HG03280 (cell line): ENCODE results near the gene ITCH.

ENCODE experiments used
- ATAC-seq: cut with Tn5 transposase; IDR thresholded peaks from one replicate; pipeline ENCODE4 v1.9.1; 2021; ENCODE audit warnings: mild to moderate bottlenecking, moderate library complexity; ENCODE audit not compliant: unreplicated experiment

Gene ITCH

DNA sequence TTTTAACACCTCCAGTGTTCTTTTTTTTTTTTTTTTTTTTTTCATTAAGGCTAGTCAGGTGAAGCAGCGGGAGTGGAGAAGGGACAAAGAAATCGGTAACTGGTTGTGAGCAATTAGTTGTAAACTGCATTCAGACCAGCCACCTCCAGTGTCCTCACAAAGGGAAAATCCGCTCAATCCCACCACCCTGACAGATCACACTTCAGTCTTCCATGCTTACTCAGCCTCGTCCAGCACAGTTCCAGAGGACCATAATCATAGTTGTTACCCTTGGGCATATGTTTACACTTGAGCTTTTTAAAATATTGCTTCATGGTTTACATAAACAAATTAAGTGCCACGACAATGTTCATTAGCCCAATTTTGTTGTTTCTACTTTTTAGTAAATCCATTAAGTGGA is 163.4 kb downstream of the ITCH start:
- ATAC-seq: no peak

DNA sequence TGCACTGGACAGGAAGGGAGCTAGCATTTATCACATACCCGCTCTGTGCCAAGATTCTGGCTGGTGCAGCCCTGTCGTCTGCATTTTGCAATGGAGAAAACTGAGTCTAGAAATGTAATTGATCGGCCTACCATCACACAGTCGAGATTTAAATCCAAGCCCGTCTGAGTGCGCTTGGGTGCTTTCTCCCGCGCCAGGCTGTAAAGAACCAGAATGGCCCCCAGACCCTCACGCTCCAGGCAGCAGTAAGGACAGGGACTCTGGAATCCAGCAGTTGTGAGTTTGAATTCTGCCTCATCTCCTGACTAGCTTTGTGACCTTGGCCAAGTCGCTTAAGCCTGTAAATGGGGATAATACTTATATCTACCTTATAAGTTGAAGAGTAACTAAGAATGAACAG is 163.9 kb downstream of the ITCH start:
- no peak for ATAC-seq

DNA sequence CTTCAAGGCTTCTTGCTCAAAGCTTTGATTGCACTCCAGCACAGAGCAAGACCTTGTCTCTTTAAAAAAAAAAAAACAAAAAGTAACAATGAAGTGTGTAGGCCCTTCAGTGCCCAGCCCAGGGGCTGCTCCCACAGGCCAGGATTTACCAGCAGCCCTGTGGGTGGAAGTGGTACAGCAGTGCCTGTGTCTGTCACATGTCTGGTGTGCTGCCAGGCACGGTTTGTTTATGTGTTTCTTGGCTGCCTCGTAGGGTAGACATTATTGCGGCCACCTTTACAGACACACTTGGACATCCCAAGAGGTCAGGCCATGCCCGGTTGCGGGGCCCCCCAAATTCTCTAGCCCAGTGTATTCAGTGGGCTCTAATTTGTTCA is 165.8 kb downstream of the ITCH start:
- ATAC-seq: no peak

DNA sequence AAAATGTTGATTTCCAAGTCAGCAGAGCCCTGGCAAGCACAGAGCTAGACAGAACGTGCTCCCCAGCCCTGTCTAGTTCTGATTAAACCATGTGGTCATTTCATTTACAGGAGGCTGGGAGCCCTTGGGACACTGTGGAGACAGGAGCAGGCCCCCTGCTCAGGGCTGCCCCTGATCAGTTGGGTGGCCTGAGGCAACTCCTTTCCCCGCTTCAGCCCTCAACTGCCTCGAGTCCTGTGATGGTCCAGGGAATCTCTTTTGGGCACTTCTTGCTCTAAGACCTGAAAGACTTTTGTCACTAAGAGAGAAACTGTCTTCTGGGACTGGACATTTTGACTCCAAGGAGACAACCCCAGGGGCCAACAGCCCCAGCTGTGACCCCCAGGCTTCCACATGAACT is 166.7 kb downstream of the ITCH start:
- ATAC-seq: no peak

DNA sequence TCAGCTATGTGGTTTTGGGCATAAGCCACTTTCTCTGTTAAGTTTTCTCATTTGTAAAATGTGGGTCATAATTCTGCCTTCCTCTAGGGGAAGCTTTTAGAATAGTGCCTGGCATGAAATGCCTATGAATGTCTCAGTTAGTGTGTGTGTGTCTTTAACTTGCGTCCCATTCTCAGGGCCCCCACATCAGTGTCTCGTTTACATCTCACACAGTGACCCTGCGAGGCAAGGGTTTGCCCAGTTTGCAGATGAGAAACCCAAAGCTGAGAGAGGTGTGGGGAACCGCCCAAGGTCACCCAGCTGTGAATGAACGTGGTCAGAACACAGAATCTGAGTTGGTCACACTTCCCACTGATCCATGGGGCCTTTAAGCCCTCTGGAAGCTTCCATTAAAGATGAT is 167.3 kb downstream of the ITCH start:
- ATAC-seq: no peak

DNA sequence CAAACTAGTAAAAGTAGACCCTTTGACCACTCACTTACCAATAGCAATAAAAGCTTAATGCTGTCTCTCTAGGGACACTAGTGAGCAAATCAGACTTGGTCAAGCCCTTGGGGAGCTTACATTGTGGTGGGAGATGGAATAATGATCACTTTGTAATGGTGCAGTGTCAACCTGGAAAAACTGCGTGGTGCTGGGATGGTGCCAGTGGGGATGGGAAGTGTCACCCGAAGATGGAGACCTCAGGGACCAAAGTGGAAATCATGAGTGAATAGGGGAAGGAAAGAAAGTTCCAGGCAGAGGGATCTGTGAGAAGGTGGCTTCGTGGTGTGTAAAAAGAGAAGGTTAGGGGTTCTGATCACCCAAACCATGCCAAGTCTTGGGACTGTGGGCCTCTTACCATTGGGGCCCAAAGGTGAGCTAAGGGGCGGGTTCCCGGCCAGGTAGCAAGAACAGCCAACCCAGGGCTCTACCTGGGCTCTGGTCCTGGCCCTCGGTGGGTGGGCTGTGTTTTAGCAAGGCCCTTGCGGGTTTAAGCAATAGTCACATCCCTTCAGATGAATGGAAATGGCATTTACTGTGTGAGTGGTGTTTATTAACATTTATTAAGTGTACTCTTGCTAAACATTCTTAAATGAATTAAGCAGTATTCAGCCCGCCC is 168.7 kb downstream of the ITCH start:
- ATAC-seq: no peak

DNA sequence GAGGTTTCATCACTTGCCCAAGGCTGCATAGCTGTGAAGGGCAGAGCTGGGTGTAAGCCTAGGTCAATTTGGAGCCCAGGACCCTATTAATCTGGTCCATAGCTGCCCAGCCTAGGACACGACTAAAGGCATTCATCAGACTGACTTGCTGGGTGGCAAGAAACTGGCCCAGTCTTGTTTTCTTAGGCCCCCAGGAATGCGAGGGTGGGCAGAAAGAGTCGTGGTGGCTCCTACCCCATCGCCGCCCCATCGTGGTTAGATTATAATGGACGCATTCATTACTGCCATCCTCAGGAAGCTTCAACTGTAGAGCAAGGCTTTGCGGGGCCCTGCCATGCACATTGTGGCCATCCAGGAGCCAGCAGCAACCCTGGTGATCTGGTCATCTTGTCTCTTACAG is 169.2 kb downstream of the ITCH start:
- ATAC-seq: no peak

DNA sequence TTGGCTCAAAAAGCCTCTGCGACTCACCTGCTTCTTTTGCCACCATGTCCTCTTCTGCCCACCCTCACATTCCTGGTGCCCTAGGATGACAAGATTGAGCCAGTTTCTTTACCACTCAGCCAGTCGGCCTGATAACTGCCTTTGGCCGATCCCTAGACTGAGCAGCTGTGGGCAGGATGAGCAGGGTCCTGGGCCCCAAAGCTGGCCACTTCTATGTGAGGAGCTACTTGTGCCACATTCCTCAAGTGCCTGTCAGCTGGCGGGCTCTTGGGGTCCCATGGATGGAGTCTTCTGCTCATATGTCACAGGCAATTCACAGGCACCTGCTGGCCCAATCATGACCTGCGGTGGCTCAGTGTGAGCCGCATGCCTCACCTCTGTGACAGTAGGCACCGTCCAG is 169.7 kb downstream of the ITCH start:
- no peak for ATAC-seq

DNA sequence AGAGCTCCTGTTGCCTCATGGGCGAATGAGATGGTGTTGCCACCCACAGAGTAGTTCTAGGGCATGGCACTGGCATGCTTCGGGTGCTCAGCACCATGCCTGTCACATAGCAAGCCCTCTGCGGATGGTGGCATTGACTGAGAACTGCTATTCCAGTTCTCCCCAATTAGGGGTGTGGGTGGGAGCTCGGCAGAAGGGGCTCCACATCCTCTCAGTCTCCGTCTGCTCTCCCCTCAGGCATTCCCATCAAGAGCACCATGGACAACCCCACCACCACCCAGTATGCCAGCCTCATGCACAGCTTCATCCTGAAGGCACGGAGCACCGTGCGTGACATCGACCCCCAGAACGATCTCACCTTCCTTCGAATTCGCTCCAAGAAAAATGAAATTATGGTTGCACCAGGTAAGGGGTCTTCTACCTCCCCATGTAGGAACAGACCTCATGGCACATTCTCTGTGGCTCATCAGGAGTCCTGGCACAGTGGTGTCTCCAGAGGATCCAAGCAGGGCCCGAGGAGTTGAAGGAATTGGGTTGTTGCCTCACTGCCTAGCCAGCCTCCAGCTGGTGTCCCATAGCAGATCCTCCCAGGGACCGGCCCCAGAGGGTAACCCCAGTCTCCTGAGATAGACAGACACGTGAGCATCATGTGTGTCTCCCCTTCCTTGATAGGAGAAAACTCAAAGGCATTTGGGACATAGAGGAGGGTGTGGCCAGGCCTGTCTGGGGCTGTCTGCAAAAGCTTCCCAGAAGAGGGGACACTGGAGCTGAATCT is 171.5 kb downstream of the ITCH start:
- ATAC-seq: no peak

DNA sequence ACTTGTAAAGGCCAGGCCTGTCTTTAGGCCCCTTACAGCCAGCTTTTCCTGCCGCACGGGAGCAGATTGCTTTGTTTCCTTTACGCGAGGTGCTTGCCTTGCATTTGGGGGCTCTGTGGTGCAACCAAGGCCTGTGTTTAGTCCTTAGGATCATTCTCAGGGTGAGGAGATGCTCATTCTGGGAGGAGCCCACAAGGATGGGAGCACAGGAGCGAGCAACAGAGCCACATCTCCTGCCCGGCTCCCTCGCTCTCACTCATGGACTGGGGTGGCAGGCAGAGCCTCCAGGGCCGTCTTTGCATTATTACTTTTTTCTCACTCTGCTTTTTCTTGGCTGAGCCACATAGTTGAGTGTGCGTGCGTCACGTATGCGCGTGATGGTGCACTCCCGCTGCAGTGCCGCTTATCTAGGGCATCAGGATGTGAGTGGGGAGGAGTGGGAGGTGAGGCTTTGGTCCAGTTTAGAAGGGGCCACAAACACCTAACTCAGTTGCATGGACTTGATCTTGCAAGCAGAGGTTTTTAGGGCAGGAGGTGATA is 172.3 kb downstream of the ITCH start:
- ATAC-seq: no peak

DNA sequence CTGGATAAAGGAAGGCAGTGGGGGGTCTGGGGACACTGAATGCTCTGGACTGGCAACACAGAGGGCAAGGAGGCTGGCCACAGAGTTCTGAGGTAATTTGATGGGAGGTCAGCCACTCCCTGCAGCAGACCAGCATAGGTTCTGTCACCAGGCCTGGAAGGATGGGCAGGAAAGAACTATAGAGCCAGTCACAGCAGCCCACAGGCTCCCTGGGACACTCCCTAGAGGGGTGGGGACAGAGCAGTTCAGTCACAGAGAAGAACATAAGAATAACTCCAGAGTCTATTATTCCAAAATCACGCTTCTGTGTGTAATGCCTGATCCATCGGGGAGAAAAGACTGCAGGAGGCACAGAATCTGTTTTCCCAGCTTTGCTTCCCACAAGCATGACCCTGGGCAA is 172.8 kb downstream of the ITCH start:
- ATAC-seq: no peak

DNA sequence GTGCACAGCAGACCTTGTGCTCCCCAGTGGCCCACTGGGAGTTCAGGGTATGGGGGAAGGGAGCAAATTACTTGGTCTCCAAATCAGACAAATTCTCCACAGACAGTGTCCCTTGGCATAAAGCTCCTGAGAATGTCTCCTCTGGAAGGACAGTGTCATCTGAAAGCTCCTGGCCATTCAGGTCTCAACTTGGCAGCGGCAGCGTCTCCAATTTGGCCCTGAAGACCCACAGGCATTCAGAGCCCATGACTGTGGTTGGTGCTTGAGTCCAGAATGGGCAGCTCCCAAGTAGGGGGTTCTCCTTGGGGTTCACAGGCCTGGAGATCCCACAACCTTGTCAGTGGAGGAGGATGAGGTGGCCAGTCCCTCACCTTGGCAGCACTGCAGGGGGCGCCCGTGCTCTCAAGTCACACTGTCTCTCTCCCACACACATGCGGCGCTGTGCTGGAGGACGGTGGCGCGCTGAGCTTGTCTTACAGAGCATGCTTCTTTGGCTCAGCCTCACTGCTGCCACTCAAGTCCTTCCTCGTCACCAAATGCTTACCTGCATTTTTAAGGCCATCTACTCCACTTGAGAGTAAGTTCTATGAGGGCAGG is 173.8 kb downstream of the ITCH start:
- ATAC-seq: no peak

DNA sequence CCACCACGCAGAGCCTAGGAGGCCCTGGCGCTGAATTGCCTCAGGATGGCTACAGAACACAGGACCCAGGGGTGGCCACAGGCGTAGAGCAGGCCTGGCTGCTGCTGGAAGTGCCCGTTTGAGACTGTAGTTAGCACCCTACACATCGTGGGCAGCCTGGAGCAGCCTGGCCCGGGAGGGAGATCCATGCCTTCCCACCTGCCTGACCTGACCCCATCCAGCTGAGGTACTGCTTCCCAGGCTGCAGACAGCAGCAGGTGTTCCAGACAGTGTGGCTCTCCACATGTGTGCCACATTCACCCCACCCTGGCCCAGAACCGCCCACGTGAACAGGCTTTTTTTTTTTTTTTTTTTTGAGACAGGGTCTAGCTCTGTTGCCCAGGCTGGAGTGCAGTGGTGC is 174.6 kb downstream of the ITCH start:
- ATAC-seq: no peak

DNA sequence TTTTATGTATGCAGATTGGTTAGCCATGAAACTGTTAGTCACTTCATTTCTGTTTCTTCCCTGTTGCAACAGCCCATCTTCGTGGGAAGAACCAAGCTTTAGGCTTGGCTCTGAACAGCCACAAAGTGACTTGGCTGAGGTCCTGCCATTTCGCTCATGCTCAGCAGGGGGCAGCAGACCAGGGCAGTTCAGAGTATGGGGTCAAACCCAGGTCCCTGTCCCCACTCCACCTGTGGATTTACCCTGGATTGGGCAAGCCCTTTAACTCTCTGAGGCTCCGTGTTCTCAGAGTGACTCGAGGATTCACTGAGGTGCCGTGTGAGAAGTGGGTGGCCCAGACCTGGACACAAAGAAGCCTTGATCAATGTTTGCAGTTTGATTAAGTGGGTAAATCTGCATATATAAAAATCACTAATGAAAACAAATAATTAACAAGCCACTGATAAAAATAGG is 175.6 kb downstream of the ITCH start:
- ATAC-seq: no peak

DNA sequence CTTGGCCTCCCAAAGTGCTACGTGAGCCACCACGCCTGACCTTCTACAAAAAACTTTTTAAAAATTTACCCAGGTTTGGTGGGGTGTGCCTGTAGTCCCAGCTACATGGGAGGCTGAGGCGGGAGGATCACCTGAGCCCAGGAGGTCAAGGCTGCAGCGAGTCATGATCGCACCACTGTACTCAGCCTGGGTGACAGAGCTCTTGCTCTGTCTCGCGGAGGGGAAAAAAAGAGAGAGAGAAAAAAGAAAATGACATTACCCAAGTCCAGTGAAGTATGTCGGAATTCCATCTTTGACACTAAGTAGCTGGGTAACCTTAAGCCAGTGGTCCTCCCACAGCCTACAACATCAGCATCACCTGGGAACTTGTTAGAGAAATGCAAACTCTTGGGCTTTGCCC is 176.7 kb downstream of the ITCH start:
- no peak for ATAC-seq

DNA sequence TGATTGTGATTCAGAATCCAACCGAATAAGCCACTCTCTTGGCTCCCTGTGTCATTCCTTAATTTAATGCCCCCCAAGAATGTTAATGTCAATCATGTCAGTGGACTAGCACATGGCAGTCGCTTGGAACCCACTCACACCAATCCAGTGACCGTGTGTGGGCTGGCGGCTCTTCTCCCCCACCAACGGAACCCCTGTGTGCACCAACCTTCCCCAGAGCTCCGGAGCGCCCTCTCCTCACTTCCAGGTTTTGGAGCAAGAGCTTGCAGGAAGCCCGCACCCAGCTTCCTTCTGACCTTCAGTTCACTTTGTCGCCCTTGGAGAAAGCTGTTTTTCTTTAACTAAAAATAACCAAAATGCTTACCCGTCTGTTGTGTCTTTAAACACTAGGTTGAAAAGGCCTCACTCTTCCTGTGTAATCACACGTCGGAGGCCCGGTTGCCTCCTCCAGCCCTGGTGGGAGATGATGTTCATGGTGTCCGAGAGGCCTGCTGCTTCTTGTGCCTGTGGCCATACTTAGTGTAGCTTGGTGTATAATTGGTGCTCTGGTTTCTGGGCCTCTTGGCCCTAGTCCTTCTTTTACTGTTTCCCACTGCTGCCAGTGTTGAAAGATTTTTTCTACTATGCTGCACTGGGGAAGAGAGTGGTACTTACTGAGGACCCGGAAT is 177.7 kb downstream of the ITCH start:
- no peak for ATAC-seq

DNA sequence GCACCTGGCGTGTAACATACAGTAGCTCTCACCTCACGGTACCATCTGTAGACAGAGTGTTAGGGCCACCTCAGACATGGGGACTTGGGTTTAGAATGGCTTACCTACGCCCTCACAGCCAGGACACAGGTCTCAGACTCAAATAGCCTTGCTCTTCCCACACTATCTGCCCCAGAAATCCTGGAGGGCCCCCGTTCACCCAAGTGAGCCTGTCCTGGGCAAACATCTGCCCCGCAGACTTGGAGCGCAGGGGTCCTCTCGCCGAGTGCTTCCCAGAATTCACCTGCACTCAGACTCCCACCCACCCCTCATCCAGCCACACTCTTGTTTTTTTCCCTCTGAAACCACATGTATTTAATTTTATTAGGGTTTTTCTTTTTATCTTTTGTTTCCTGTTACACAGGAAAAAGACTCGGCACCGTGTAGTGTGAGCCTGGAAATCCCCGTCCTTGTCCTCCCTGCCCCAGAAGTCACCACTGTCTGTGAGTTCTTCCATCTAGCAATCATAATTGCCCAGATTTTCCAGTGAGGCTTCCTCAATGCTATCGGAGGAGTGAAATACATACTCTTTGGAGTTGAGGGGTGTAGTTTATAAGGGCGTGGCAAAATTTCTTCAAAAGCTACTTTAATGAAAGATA is 178.3 kb downstream of the ITCH start:
- ATAC-seq: no peak

DNA sequence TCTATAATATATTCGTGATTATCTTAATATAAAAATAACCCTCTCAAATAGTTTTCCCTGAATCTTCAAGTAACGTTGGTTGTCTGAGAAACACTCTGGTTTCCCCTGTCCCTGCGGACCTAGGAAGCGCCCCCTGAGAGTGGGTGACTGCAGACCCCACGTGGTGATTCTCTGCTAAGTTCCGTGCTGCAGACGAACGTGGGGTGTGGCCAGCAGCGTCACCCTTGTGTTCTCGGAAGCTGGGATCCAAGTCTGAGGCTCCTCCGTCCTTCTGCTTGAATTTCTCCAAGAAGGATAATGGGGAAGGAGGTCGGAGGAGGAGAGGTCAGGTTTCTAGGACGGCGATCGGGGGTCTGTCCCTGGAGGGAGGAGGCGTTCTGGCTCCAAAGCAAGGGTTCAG is 178.8 kb downstream of the ITCH start:
- ATAC-seq: no peak

DNA sequence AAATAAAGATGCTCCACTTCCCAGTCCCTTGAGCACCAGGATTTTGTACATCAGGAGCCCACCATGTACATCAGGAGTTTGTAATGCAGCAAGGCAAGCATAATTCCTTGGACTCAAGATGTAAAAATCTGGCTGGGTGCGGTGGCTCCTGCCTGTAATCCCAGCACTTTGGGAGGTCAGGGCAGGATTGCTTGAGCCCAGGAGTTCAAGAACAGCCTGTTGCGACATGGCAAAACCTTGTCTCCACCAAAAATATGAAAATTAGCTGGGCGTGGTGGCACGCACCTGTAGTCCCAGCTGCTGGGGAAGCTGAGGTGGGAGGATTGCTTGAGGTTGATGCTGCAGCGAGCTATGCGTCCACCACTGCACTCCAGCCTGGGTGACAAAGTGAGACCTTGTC is 179.4 kb downstream of the ITCH start:
- no peak for ATAC-seq

DNA sequence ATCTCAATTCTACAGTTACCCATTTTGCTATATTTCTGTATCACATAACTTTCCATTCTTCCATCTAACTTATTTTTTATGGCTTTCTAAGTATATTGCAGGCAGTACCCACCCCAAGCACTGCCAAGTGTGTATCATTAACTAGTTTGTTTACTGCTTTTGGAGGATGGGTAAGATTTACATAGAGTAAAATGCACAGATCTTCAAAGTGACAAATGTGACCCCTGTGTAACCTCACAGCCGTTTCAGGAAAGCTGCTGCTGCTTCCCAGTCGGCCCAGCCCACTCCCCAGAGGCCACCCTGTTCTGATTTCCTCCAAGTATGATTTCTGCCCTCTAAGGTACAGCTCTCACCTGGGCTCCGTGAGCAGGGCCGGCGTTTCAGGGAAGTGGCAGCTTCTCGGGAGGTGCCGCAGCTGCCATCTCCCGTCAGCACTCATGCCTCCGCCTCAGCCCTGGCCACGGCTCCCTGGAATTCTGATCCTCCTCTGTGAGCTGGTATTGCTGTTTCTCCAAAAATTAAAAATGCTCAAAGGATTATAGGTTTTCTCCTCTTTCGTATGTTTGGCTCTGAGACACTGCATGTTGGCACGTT is 180.5 kb downstream of the ITCH start:
- ATAC-seq: no peak
